Pancreas (tissue), 10 donors: ENCODE data around the gene E2F7. TPM values are rescaled to one million over a fixed set of nuclear protein-coding genes. Genes with fewer than 3 reads are reported as not detected.

Source experiments
- ATAC-seq, 4 donors: fragments of 200-7000 bp; cut with Tn5 transposase; one replicate each; pipeline versions ENCODE4 v1.8.0 to v1.9.1; 2020; ENCODE audit warnings: mild to moderate bottlenecking in 4 of 4, moderate library complexity in 4 of 4
- DNase-seq, 6 donors: peaks; one replicate each; pipeline ENCODE4 v3.0.0-alpha.2; 2020
- FAIRE-seq: peaks from 2 replicates; lab custom pipeline; 2012; peaks lifted over from hg19 to GRCh38; lab: Jason Lieb, UNC
- H3K27ac ChIP-seq, 4 donors: fragments of 200-600 bp; sonication (generic); 1 replicate in 3 of 4; 2 replicates in 1 of 4; pipeline versions ENCODE4 v1.5.0 to v1.8.0; 2020
- H3K27me3 ChIP-seq, 4 donors: fragments of 200-600 bp; one replicate each; pipeline ENCODE4 v1.8.0; 2021
- H3K36me3 ChIP-seq, 3 donors: fragments of 200-600 bp; sonication (generic) in 1 of 3; one replicate each; pipeline versions ENCODE4 v1.5.0 to v1.8.0; 2020 to 2021
- H3K4me1 ChIP-seq, 3 donors: fragments of 200-600 bp; one replicate each; pipeline ENCODE4 v1.8.0; 2021
- H3K4me3 ChIP-seq, 4 donors: fragments of 200-600 bp; sonication (generic) in 2 of 4; one replicate each; pipeline versions ENCODE4 v1.5.0 to v1.8.0; 2020 to 2021
- H3K9me3 ChIP-seq, 4 donors: fragments of 200-600 bp; one replicate each; pipeline ENCODE4 v1.8.0; 2021
- WGBS, 2 donors: extraction: QIAGEN DNeasy Blood & Tissue Kit; methylation state at CpG; one replicate each; pipeline ENCODE4 v1.1.7; 2013; 5-methylcytosine and 5-hydroxymethylcytosine counted together
- intact Hi-C, 3 donors: fragments of 100-400 bp; cut with DNase I; formaldehyde crosslinking; loops; one replicate each; pipeline versions ENCODE4 v1.11.1 to v1.14.2; 2022
- polyA plus RNA-seq, 2 donors: library from polyadenylated mRNA; stranded (reverse); fragments of 200-250 nt; gene quantifications; one replicate each; pipeline ENCODE4 v1.2.3, GENCODE V29; 2013
- total RNA-seq, 6 donors: library from RNA; stranded (reverse); fragmentation: NEBNext Ultra II Directional in 4 of 6; extraction: Animal tissue kit (Norgen Biotek cat#: 25700) in 4 of 6; gene quantifications; one replicate each; pipeline versions ENCODE4 v1.2.1 to v1.2.4, GENCODE V29; 2021 to 2023
- TF ChIP-seq, protein P1 (sequence below), 4 donors: fragments of 200-600 bp; sonication (generic) in 3 of 4; IDR thresholded peaks; one replicate each; pipeline versions ENCODE4 v1.5.0 to v1.8.0; 2021; ENCODE audit warnings: antibody characterized with exemption in 4 of 4
- donor health status: healthy with polysubstance abuse.
- donor health status: DM: no; HTN: no; CAD: no; lungs with moderate emphysema.
- donor health status: DM: no; HTN: no; CAD: no.
- donor health status: control.
- donor health status: control.
- donor health status: Bipolar disorder and iron deficiency.
- donor health status: DM: yes; HTN: yes; CAD: no.
- donor health status: DM: no; HTN: no; CAD: no.
- donor health status: DM: no; HTN: no; CAD: no.
- donor health status: DM: yes; HTN: yes; CAD: no.

E2F7 gene
- under 1 TPM in 5 of 6 donors, not detected in 1; 0.20 to 0.73 (median 0.28) TPM for total RNA-seq
- polyA plus RNA-seq: under 1 TPM in 1 of 2 donors, not detected in 1; 0.08 TPM

DNA sequence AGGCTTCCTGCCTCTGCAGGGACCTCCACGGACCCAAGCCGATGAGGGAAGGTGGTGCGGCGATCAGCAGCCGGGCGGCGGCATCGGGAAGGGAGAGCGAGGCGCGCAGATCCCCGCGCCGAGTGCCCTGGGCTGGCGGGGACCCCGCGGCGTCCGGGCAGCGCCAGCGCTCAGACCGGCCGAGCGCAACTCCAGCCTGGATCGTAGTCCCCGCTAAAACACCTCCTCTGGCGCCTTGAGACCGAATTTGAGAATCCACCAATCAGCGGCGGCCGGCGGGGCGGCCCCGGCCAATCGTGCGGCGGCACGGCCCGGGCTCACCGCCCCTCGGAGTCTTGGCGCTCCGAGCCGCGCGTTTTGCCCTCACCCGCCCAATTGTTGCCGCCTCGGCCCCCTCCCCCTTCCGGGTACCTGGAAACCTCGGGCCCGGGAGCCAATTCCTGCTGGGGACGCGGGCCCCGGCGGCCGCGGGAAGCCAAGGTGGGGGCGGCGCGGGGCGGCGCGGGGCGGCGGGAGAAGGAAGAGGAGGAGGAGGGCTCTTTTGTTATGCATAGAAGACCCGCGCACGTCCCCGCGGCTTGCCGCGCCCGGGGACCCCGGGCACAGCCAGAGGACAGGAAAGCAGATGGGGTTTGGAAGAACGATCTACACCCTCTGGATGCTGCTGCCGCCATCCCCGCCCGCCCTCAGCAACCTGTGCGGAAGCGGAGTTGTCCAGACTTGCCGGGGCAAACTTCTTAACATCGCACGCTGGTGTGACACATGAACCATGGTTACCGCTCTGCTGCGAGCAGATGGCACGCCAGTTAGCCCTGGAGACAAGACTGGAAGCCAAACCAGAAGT, at the start of gene E2F7:
E2F7 (minus strand) TSS at position 209 of the 844 bp plus-strand sequence. CDS start 934 bp downstream, outside the sequence.
- TF ChIP-seq, protein P1, sequence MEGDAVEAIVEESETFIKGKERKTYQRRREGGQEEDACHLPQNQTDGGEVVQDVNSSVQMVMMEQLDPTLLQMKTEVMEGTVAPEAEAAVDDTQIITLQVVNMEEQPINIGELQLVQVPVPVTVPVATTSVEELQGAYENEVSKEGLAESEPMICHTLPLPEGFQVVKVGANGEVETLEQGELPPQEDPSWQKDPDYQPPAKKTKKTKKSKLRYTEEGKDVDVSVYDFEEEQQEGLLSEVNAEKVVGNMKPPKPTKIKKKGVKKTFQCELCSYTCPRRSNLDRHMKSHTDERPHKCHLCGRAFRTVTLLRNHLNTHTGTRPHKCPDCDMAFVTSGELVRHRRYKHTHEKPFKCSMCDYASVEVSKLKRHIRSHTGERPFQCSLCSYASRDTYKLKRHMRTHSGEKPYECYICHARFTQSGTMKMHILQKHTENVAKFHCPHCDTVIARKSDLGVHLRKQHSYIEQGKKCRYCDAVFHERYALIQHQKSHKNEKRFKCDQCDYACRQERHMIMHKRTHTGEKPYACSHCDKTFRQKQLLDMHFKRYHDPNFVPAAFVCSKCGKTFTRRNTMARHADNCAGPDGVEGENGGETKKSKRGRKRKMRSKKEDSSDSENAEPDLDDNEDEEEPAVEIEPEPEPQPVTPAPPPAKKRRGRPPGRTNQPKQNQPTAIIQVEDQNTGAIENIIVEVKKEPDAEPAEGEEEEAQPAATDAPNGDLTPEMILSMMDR (IDR thresholded peaks at IDR 0.05): no peak
- DNase-seq (peak; percentile 86 to 96 (median 92)), ATAC-seq (peak; percentile 97 to 99 (median 98)), FAIRE-seq (no peak)
- H3K4me1 ChIP-seq: no peaks in the 10 kb centered on the region
- no peaks in the 10 kb centered on the region for H3K9me3 ChIP-seq
- H3K27me3 ChIP-seq: peaks cover 0 to 19% (median 0%) of the 10 kb centered on the region in 4 donors
- peak within 1 kb of the TSS; percentile 19 to 65 (median 42) for H3K27ac ChIP-seq
- WGBS, 2 donors: 0 to 1% methylated on average over 74 to 87 of the region's 87 CpGs
- no peaks in the 10 kb centered on the region for H3K36me3 ChIP-seq
- intact Hi-C loops: no loop called here
- H3K4me3 ChIP-seq: peak within 1 kb of the TSS; percentile 52 to 84 (median 70)

DNA sequence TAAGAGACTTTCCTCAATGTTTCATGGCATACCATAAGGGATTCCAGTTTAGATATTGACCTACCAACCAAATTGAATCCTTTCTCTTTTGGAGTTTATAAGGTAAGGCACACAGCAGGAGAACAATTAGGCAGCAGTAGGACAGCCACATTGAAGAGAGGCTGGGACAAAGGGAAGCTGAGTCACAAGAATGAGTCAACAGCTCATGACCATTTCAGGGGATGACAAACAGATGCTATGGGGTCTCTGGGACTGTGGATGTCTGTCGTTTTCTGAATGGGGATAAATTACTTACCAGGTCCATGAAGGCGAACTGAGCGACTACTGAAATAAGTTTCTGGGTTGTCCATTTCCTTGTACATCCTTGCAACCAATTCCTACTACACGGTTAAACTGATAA, 48.6 kb upstream of the E2F7 start:
- DNase-seq: no peak
- no peak for FAIRE-seq
- H3K4me3 ChIP-seq: no peak overlapping the region
- no peak overlapping the region for H3K27ac ChIP-seq
- no peaks in the 10 kb centered on the region for H3K36me3 ChIP-seq
- intact Hi-C loops: no loop called here
- TF ChIP-seq, protein P1 (IDR thresholded peaks at IDR 0.05): no peak
- no peak for ATAC-seq
- no peaks in the 10 kb centered on the region for H3K4me1 ChIP-seq
- WGBS, 2 donors: 72 to 85% methylated on average over 4 of the region's 4 CpGs
- H3K27me3 ChIP-seq: no peaks in the 10 kb centered on the region
- H3K9me3 ChIP-seq: no peaks in the 10 kb centered on the region

DNA sequence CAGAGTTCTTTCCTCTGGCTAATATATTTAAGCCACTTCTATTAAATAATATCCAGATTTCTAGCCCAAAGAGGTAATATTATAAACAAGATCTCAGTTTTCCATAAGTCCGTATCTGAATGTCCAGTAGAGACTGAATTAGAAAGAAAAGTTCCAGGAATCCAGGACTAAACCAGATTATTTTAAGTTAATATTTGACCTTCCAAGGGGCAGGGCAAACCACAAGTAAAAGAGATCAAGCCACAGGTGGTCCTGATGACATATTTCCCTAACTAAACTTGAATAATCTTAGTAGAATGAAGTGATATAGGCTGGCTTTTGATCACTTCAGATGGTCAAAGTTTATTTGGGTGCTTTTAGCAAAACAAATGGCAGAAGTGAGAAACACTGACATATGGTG, 43.3 kb upstream of the E2F7 start:
- intact Hi-C loops: no loop called here
- TF ChIP-seq, protein P1 (IDR thresholded peaks at IDR 0.05): no peak
- ATAC-seq (peak in 3 of 4 donors; percentile 37 to 82 (median 74)), DNase-seq (no peak), FAIRE-seq (no peak)
- WGBS, 2 donors: 8 to 22% methylated on average over 1 of the region's 1 CpG
- no peaks in the 10 kb centered on the region for H3K9me3 ChIP-seq
- no peak overlapping the region for H3K4me3 ChIP-seq
- no peaks in the 10 kb centered on the region for H3K27me3 ChIP-seq
- peaks cover 0 to 10% (median 0%) of the 10 kb centered on the region in 3 donors for H3K4me1 ChIP-seq
- no peaks in the 10 kb centered on the region for H3K36me3 ChIP-seq
- H3K27ac ChIP-seq: peak overlapping the region in 2 of 4 donors; percentile 27 to 57

DNA sequence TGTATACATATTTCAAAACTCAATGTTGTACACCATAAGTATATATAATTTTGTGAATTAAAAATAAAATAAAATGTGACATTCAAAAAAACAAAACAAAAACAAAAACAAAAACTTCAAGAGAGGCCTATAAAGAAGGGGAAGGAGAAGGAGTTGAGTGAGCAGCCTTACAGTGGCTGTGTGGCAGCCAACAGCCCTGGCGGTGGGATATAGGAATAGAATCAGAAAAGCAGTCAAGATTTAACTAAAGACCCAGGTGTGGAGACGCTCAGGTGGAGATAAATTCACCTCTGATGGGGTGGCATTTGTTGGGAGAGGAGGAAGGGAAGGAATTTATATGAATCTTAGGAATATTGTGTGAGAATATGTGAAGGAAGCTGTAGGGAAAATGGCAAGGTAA, 41.8 kb upstream of the E2F7 start:
- DNase-seq: no peak
- TF ChIP-seq, protein P1 (IDR thresholded peaks at IDR 0.05): no peak
- Histone ChIP-seq H3K27me3 (no peaks in the 10 kb centered on the region), H3K4me3 (no peak overlapping the region), H3K36me3 (no peaks in the 10 kb centered on the region), H3K27ac (no peak overlapping the region), H3K4me1 (peaks cover 0 to 10% (median 0%) of the 10 kb centered on the region in 3 donors), H3K9me3 (no peaks in the 10 kb centered on the region)
- WGBS, 2 donors: 94 to 95% methylated on average over 2 of the region's 2 CpGs
- ATAC-seq: no peak
- FAIRE-seq: no peak
- intact Hi-C loops: no loop called here

DNA sequence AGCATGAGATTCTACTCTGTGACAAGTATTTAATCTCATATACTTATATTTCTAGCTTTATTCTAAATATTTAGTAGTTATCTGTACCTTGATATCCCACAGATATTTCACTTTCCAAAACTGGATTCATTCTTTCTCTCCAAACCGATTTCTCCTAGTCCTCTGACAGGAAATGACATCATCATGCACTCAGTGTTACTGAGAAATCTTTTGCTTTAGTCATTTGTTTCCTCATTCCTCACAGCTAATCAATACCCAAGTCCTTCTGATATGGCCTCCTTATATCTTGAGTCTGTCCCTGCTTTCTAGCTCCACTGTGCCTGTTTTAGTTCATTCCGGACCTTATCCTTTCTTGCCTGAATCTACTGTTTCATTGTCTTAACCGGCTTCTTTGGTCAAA, 39.4 kb upstream of the E2F7 start:
- no peaks in the 10 kb centered on the region for H3K9me3 ChIP-seq
- TF ChIP-seq, protein P1 (IDR thresholded peaks at IDR 0.05): no peak
- no peak overlapping the region for H3K27ac ChIP-seq
- DNase-seq: no peak
- intact Hi-C loops: no loop called here
- H3K27me3 ChIP-seq: no peaks in the 10 kb centered on the region
- ATAC-seq: no peak
- H3K36me3 ChIP-seq: no peaks in the 10 kb centered on the region
- H3K4me3 ChIP-seq: no peak overlapping the region
- WGBS, 2 donors: 64 to 69% methylated on average over 3 of the region's 3 CpGs
- peaks cover 0 to 10% (median 0%) of the 10 kb centered on the region in 3 donors for H3K4me1 ChIP-seq
- no peak for FAIRE-seq
